Spleen (tissue), 7 donors: ENCODE measurements around the gene FILIP1L.

Experiments
- CTCF ChIP-seq, 11 experiments: fragments of 200-600 bp in 7 of 11; fragments of 450-650 bp in 4 of 11; sonication (generic) in 4 of 11; IDR thresholded peaks in 8 of 11; conservative IDR thresholded peaks in 3 of 11; 1 replicate in 7 of 11; 2 replicates in 4 of 11; pipeline versions ENCODE4 v1.4.0 to v1.8.0; 2016 to 2021; ENCODE audit warnings: antibody characterized with exemption in 11 of 11, inconsistent platforms in 4 of 11, mild to moderate bottlenecking in 1 of 11
- POLR2A ChIP-seq, 3 donors: fragments of 450-650 bp; IDR thresholded peaks; one replicate each; pipeline ENCODE4 v1.5.1; 2017; ENCODE audit warnings: antibody characterized with exemption in 3 of 3, mild to moderate bottlenecking in 1 of 3
- POLR2AphosphoS5 ChIP-seq, 3 donors: sonication (generic); formaldehyde crosslinking; IDR thresholded peaks; one replicate each; pipeline ENCODE4 v1.5.1; 2017; ENCODE audit warnings: antibody characterized with exemption in 3 of 3
- donor health status: DM: no; HTN: no; CAD: no; lungs with moderate emphysema.
- donor health status: DM: no; HTN: no; CAD: no.
- donor health status: DM: no; HTN: no; CAD: no.

- TF ChIP-seq CTCF (IDR thresholded peaks at IDR 0.05 in 8 of 11, conservative IDR thresholded peaks at IDR 0.05 in 3 of 11) (no peak), POLR2AphosphoS5 (IDR thresholded peaks at IDR 0.05) (no peak), POLR2A (IDR thresholded peaks at IDR 0.05) (no peak)
These were observed 41.3 kb upstream of the FILIP1L start for GRCh38 chr3:100155590-100155989.
